Measurements from ENCODE around the gene FAM124A.
"Not testable (repeated sequence)": the region's sequence is repeated elsewhere in the genome, so short reads cannot be mapped to it uniquely, and the experiment has no call there.

FAM124A gene

GRCh38 chr13:51278426-51279130, 56.4 kb downstream of the FAM124A start:
- TF ChIP-seq, protein P1, sequence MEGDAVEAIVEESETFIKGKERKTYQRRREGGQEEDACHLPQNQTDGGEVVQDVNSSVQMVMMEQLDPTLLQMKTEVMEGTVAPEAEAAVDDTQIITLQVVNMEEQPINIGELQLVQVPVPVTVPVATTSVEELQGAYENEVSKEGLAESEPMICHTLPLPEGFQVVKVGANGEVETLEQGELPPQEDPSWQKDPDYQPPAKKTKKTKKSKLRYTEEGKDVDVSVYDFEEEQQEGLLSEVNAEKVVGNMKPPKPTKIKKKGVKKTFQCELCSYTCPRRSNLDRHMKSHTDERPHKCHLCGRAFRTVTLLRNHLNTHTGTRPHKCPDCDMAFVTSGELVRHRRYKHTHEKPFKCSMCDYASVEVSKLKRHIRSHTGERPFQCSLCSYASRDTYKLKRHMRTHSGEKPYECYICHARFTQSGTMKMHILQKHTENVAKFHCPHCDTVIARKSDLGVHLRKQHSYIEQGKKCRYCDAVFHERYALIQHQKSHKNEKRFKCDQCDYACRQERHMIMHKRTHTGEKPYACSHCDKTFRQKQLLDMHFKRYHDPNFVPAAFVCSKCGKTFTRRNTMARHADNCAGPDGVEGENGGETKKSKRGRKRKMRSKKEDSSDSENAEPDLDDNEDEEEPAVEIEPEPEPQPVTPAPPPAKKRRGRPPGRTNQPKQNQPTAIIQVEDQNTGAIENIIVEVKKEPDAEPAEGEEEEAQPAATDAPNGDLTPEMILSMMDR (conservative IDR thresholded peaks at IDR 0.05; ENCODE audit: low read length), result no peak
- DNase-seq (ENCODE audit: low read depth), result no peak
- H3K4me3 ChIP-seq (ENCODE audit: low read length), result no peak overlapping the region

DNA sequence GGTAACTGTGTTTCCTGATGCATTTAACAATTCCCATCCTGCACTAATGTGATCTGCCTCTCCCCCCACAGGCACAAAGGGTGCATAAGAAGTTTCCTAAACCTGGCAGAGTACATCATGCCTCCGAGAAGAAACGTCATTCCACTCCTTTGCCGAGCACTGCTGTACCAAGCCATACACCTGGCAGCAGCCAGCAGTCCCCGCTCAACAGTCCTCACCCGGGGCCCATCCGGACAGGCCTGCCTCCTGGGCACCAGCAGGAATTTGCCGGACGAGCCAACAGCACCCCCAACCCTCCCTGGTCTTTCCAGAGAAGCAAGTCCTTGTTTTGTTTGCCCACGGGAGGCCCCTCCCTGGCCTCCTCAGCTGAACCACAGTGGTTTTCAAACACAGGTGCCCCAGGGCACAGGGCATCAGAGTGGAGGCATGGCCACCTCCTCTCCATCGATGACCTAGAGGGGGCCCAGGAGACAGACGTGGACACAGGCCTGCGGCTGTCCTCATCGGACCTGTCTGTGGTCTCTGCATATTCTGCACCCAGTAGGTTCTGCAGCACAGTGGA, 58.3 kb downstream of the FAM124A start:
- TF ChIP-seq, protein P1 (conservative IDR thresholded peaks at IDR 0.05; ENCODE audit: low read length), result no peak
- no peak for DNase-seq (ENCODE audit: low read depth)
- H3K4me3 ChIP-seq (ENCODE audit: low read length), result no peak overlapping the region

DNA sequence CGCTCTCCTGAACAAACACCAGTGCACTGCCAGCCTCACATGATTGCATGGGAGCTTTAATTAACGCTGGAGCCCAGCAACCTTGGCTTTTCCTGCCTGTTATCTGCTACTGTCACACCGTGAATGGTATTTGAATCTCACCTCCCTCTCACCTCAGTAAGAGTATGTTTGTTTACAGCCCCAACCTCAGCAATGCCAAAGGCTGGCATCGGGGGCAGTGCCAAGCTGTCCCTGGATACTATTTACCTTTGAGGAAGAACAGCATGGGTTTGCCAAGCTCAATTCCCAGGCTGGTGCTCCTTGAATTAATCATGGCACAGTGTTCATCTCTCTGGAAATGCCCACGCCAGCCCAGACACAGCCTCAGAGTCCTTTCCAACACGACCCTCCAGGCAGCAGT, 60.1 kb downstream of the FAM124A start:
- DNase-seq (ENCODE audit: low read depth), result no peak
- no peak overlapping the region for H3K4me3 ChIP-seq (ENCODE audit: low read length)

GRCh38 chr13:51282923-51283322, 60.7 kb downstream of the FAM124A start:
- not testable (repeated sequence) for H3K4me3 ChIP-seq (ENCODE audit: low read length); DNase-seq (ENCODE audit: low read depth)

More for the DNA sequence above, 60.1 kb downstream of the FAM124A start:
- TF ChIP-seq, protein P1 (conservative IDR thresholded peaks at IDR 0.05; ENCODE audit: low read length), result no peak

GRCh38 chr13:51283371-51283770, 61.2 kb downstream of the FAM124A start:
- no peak for DNase-seq (ENCODE audit: low read depth)
- TF ChIP-seq, protein P1 (conservative IDR thresholded peaks at IDR 0.05; ENCODE audit: low read length), result no peak
- no peak overlapping the region for H3K4me3 ChIP-seq (ENCODE audit: low read length)

- DNase-seq (ENCODE audit: low read depth), result no peak
- TF ChIP-seq, protein P1 (conservative IDR thresholded peaks at IDR 0.05; ENCODE audit: low read length), result no peak
- no peak overlapping the region for H3K4me3 ChIP-seq (ENCODE audit: low read length)
These were observed 62.1 kb downstream of the FAM124A start for GRCh38 chr13:51284339-51284738.

- H3K4me3 ChIP-seq (ENCODE audit: low read length), result no peak overlapping the region
- TF ChIP-seq, protein P1 (conservative IDR thresholded peaks at IDR 0.05; ENCODE audit: low read length), result peak; percentile 95
- DNase-seq (ENCODE audit: low read depth), result peak; percentile 57
These were observed 64.2 kb downstream of the FAM124A start for GRCh38 chr13:51286135-51287002.

Measured in AG10803 (cell line).